HepG2 (cell line): ENCODE measurements around the gene DIABLO. TPM values are rescaled to one million over a fixed set of nuclear protein-coding genes. Genes with fewer than 3 reads are reported as not detected.
A peak's percentile ranks its signal among the peaks of the same experiment; 100 is the strongest.

Experiments used
- BCL3 ChIP-seq: sonication (generic); formaldehyde crosslinking; IDR thresholded peaks from 2 replicates; pipeline ENCODE4 v1.5.1; 2020; ENCODE audit warnings: mild to moderate bottlenecking, missing genetic modification reagents, moderate library complexity
- CREB3 ChIP-seq: sonication (generic); formaldehyde crosslinking; IDR thresholded peaks from 2 replicates; pipeline ENCODE4 v1.5.0; 2020; ENCODE audit warnings: missing genetic modification reagents
- ETS1 ChIP-seq: sonication (generic); formaldehyde crosslinking; IDR thresholded peaks from 2 replicates; pipeline ENCODE4 v1.4.0; 2020; ENCODE audit warnings: missing genetic modification reagents
- HOXA5 ChIP-seq: sonication (generic); formaldehyde crosslinking; IDR thresholded peaks from 2 replicates; pipeline ENCODE4 v1.4.0; 2020; ENCODE audit warnings: missing genetic modification reagents
- HOXD1 ChIP-seq: sonication (generic); formaldehyde crosslinking; IDR thresholded peaks from 2 replicates; pipeline ENCODE4 v1.5.0; 2020; ENCODE audit warnings: missing genetic modification reagents
- IRX3 ChIP-seq: sonication (generic); formaldehyde crosslinking; IDR thresholded peaks from 2 replicates; pipeline ENCODE4 v1.8.1; 2023; ENCODE audit warnings: mild to moderate bottlenecking, low read depth, missing genetic modification reagents, borderline replicate concordance
- MXD4 ChIP-seq: IDR thresholded peaks from 2 replicates; pipeline ENCODE4 v1.6.1; 2016; ENCODE audit warnings: mild to moderate bottlenecking, missing biosample characterization, missing genetic modification reagents
- MYC ChIP-seq: sonication (generic); formaldehyde crosslinking; IDR thresholded peaks from 2 replicates; pipeline ENCODE4 v1.9.0; 2021; ENCODE audit warnings: missing genetic modification reagents, borderline replicate concordance
- NCOA1 ChIP-seq: sonication (generic); formaldehyde crosslinking; IDR thresholded peaks from 2 replicates; pipeline ENCODE4 v1.9.0; 2021; ENCODE audit warnings: missing genetic modification reagents
- RAD51 ChIP-seq: fragments of 450-650 bp; IDR thresholded peaks from 2 replicates; pipeline ENCODE4 v1.6.1; 2016; ENCODE audit warnings: borderline replicate concordance
- REXO4 ChIP-seq: sonication (generic); formaldehyde crosslinking; IDR thresholded peaks from 2 replicates; pipeline ENCODE4 v1.8.0; 2022; ENCODE audit warnings: missing genetic modification reagents, mild to moderate bottlenecking, borderline replicate concordance
- SRY ChIP-seq: sonication (generic); formaldehyde crosslinking; IDR thresholded peaks from 2 replicates; pipeline ENCODE4 v1.8.0; 2022; ENCODE audit warnings: mild to moderate bottlenecking, missing genetic modification reagents
- THAP8 ChIP-seq: sonication (generic); formaldehyde crosslinking; IDR thresholded peaks from 2 replicates; pipeline ENCODE4 v1.5.1; 2020; ENCODE audit warnings: missing genetic modification reagents, mild to moderate bottlenecking, borderline replicate concordance
- XBP1 ChIP-seq: sonication (generic); formaldehyde crosslinking; IDR thresholded peaks from 2 replicates; pipeline ENCODE4 v1.5.0; 2020; ENCODE audit warnings: missing genetic modification reagents
- ZBTB33 ChIP-seq: sonication (generic); formaldehyde crosslinking; IDR thresholded peaks from 2 replicates; pipeline ENCODE4 v1.4.0; 2020; ENCODE audit warnings: missing genetic modification reagents
- ZFP36L1 ChIP-seq: sonication (generic); formaldehyde crosslinking; IDR thresholded peaks from 2 replicates; pipeline ENCODE4 v1.8.0; 2022; ENCODE audit warnings: mild to moderate bottlenecking, missing genetic modification reagents, moderate library complexity
- ZNF292 ChIP-seq: sonication (generic); formaldehyde crosslinking; IDR thresholded peaks from 2 replicates; pipeline ENCODE4 v1.8.1; 2022; ENCODE audit warnings: mild to moderate bottlenecking, low read depth, missing genetic modification reagents, borderline replicate concordance
- ZNF788 ChIP-seq: sonication (generic); formaldehyde crosslinking; IDR thresholded peaks from 2 replicates; pipeline ENCODE4 v1.5.0; 2020; ENCODE audit warnings: mild to moderate bottlenecking, missing genetic modification reagents, borderline replicate concordance
- ZNF850 ChIP-seq: sonication (generic); formaldehyde crosslinking; conservative IDR thresholded peaks from 2 replicates; pipeline ENCODE4 v1.9.0; 2021; ENCODE audit warnings: mild to moderate bottlenecking, missing genetic modification reagents
- polyA plus RNA-seq, 8 experiments: library from polyadenylated mRNA; depleted of rRNA in 3 of 8; stranded (reverse) in 7 of 8; unstranded in 1 of 8; fragments of >200 nt; fragmentation: Illumina TruSeq in 4 of 8; extraction: Trizol in 4 of 8; gene quantifications; 2 replicates each; pipeline versions ENCODE4 v1.2.1 to v1.2.3, GENCODE V29; 2011 to 2016; ENCODE audit warnings: low read depth in 4 of 8, missing spikeins in 1 of 8, mixed read lengths in 1 of 8; ENCODE audit not compliant: insufficient read depth in 1 of 8
- total RNA-seq, 5 experiments: library from RNA; depleted of rRNA; stranded (reverse); fragments of >200 nt; fragmentation: Illumina TruSeq; extraction: Trizol; gene quantifications; 2 replicates each; pipeline ENCODE4 v1.2.3, GENCODE V29; 2016; ENCODE audit warnings: low read depth in 1 of 5
- TF ChIP-seq, protein P1 (sequence below): sonication (generic); formaldehyde crosslinking; IDR thresholded peaks from 2 replicates; pipeline ENCODE4 v1.5.0; 2020; ENCODE audit warnings: mild to moderate bottlenecking, missing genetic modification reagents

The DIABLO gene
- total and polyA plus RNA-seq, 2 of the 13 experiments (the other 11 are each of a cell fraction or from before 2014, with no cell fraction given), result 20.7 to 70.9 TPM

DNA sequence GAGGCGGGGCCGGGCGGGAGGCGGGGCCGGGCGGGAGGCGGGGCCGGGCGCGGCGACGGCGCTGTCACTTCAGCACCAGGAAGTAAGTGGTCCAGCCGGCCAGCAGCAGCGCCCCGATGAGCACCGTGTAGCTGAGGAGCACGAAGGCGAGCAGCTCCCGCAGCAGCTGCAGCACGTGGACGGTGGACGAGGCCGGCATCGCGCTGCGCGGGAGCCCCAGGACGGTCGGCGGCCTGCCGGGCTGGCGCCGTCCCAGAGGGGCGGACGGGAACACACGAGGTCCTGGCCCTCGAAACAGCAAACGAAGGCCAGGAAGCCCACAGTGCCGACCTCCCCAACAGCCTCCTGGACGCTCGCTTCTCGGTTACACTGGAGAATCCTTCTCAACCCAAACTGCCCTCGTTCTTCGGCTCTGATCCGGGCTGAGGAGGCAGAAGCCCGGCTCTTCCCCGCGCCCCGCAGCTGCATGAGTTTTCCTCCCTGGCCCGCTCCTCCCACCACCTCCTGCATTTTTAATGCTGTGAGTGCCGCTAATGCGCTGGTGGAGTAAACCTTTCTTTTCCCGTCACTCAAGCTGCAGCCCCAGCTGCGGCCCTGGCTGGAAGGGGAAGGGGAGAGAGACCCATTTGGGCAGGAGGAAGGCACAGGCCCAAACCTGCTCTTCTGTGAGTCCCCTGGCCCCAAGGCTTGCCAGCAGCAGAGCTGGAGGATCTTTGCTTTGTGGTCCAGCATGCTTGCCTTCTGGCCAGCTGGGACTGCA is 694 bp upstream of the DIABLO start (continued):
- TF ChIP-seq THAP8 (no peak), XBP1 (CRISPR knock-in tag) (peak; percentile 74; the same call in 1 of the 2 replicates), ZBTB33 (CRISPR knock-in tag) (peak; percentile 53; the same call in 1 of the 2 replicates), NCOA1 (peak; percentile 48; the same call in 1 of the 2 replicates), ZNF788 (CRISPR knock-in tag) (0 out of 2 replicates have a peak, but pooled peaks have one; percentile 16), SRY (CRISPR knock-in tag) (peak; percentile 82; the same call in 1 of the 2 replicates), CREB3 (CRISPR knock-in tag) (peak; percentile 97), RAD51 (no peak), ZFP36L1 (CRISPR knock-in tag) (peak; percentile 87; the same call in 1 of the 2 replicates), MXD4 (CRISPR knock-in tag) (peak; percentile 87; the same call in 1 of the 2 replicates), ZNF850 (no peak), BCL3 (CRISPR knock-in tag) (peak; percentile 78; the same call in 1 of the 2 replicates), MYC (peak; percentile 84), REXO4 (CRISPR knock-in tag) (peak; percentile 88; the same call in 1 of the 2 replicates), IRX3 (CRISPR knock-in tag) (peak; percentile 74; the same call in 1 of the 2 replicates), ETS1 (CRISPR knock-in tag) (peak; percentile 98), ZNF292 (CRISPR knock-in tag) (no peak), HOXD1 (CRISPR knock-in tag) (peak; percentile 90), HOXA5 (CRISPR knock-in tag) (peak; percentile 68; the same call in 1 of the 2 replicates)
- TF ChIP-seq, protein P1, sequence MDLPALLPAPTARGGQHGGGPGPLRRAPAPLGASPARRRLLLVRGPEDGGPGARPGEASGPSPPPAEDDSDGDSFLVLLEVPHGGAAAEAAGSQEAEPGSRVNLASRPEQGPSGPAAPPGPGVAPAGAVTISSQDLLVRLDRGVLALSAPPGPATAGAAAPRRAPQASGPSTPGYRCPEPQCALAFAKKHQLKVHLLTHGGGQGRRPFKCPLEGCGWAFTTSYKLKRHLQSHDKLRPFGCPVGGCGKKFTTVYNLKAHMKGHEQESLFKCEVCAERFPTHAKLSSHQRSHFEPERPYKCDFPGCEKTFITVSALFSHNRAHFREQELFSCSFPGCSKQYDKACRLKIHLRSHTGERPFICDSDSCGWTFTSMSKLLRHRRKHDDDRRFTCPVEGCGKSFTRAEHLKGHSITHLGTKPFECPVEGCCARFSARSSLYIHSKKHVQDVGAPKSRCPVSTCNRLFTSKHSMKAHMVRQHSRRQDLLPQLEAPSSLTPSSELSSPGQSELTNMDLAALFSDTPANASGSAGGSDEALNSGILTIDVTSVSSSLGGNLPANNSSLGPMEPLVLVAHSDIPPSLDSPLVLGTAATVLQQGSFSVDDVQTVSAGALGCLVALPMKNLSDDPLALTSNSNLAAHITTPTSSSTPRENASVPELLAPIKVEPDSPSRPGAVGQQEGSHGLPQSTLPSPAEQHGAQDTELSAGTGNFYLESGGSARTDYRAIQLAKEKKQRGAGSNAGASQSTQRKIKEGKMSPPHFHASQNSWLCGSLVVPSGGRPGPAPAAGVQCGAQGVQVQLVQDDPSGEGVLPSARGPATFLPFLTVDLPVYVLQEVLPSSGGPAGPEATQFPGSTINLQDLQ (CRISPR knock-in tag), result peak; percentile 69; the same call in 1 of the 2 replicates
